Measurements from ENCODE around the gene KLHDC4.
"Not testable (repeated sequence)": the region's sequence is repeated elsewhere in the genome, so short reads cannot be mapped to it uniquely, and the experiment has no call there.

KLHDC4 gene

DNA sequence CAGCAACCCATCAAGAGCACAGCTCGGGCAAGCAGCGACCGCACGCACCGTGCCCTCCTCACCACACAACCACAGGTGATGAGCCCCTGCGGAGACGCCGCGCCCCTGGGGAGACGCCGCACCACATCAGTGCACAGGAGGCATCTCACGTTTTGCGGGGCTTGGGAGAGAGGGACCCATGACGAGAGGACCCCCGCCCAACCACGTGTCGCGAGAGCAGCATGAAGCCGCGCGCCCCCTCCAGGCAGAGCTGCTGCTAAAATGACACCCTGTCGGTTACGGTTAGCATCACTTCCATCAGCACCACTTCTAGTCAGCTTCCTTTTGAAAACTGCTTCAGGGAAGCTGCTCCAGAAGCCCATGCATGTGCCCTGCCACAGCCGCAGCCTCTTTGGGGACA lies 45.3 kb downstream of the KLHDC4 start:
- DNase-seq (ENCODE audit: low read depth), result no peak

DNA sequence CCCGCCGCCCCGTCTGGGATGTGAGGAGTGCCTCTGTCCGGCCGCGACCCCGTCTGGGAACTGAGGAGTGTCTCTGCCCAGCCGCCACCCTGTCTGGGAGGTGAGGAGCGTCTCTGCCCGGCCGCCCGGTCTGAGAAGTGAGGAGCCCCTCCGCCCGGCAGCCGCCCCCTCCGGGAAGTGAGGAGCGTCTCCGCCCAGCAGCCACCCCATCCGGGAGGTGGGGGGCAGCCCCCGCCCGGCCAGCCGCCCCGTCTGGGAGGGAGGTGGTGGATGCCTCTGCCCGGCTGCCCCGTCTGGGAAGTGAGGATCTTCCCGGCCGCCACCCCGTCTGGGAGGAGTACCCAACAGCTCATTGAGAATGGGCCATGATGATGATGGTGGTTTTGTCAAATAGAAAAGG lies 47.0 kb downstream of the KLHDC4 start:
- not testable (repeated sequence) for DNase-seq (ENCODE audit: low read depth)

DNA sequence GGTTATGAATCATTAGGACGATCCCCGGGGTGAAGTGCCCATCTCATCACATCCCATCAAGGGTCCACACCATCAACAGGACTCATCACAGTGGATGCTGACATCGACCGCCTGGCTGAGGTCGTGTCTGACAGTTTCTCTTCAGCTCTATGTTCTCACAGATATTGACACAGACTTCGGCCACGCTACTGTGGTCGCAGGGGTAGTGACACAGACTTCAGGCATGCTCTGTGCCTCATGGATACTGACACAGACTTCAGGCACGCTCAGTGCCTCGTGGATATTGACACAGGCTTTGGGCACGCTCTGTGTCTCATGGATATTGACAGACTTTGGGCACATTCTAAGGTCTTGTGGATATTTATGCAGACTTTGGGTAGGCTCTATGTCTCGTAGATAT lies 50.1 kb downstream of the KLHDC4 start:
- no peak for DNase-seq (ENCODE audit: low read depth)

DNA sequence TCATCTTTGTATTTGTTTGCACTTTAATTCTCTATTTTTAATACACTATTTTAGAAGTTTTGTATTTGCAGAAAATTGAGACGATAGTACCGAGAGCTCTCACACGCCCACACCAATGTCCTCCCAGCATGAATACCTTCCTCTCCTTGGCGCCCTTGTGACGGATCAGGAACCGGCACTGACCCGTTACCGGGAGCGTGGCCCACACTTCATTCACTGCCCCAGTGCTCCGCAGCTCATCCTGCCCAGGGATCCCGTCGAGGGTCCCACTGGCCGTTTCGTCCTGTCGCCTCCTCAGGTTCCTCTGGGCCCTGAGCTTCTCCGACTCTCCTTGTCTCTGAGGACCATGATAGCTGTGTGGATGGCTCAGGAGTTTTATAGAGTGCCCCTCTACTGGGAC lies 50.6 kb downstream of the KLHDC4 start:
- DNase-seq (ENCODE audit: low read depth), result no peak

DNA sequence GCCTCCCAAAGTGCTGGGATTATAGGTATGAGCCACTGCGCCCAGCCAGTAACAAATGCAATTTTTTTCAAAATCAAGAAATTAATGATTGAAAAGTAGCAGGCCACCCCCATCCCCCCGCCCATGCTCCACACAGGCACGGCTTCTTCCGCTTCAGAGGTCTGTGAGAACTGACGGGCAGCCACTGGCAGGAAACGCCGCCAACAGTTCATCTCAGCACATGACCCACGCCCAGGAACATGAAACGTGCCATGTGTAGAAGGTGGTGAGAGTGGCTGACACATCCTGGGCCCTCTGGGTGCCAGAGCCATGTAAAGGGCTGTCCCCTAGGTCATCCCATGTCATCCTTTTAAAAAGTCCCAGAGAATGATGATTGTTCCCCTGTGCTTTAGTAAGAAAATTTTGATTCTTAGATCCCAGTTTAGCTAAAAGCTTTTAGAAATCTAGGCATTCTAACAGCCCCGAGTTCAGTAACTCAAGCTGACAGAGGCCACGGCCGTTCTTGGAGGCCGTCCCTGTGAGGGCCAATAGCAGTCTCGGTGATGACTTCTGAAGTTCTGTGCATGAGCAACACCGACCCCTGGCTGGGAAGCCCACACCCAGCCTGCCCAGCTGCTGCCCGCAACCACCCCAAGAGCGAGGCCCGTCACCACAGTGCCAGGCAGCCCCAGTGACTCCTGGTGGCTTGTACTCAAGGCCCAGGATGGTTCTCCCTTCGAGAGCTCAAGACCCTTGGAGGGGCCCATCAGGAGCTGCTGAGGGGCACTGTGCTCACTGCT lies 52.1 kb downstream of the KLHDC4 start:
- no peak for DNase-seq (ENCODE audit: low read depth)

DNA sequence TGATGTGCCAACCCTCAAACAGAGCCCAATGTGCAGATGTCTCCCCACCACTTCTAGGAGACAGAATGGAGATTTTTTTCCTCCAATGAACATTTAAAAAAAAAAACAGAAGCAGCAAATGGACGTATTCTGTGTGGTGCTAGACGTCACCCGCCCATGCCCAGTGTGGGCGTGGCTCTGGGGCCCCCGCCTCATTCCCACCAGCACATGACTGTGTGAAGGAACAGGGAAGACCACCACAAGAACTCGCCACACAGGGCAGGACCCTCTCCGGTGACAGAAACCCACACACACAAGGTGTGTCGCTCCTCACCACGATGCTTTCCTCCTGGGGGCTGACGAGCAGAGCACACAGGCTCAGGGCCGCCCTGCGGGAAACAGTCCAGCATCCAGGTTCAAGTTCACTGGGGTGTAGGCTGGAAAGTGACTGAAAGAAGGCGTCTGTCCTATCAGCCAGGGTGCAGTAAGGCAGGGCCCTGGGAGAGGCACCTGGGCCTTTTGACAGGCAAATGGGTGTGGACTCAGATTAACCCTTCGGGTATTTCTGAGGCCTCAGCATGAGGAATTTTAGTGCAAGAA lies 53.5 kb downstream of the KLHDC4 start:
- DNase-seq (ENCODE audit: low read depth), result no peak

DNA sequence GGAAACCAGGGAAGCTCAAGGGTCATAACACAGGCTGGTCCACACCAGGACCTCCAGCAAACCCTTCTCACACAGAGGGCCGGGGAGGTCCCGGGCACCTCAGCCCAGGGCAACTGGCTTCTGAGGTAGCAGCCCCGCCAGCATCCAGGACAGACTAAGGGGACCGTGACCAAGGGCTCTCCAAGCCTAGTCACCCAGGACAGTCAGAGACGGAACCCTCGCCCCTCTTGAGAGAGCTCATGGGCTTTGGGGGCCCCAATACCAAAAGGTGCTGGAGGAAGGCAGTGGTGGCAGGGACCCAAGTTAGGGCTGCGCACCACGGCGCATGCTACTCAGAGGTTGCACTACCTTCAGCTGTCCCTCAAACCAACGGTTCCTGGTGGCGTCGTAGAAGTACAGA lies 54.9 kb downstream of the KLHDC4 start:
- no peak for DNase-seq (ENCODE audit: low read depth)

DNA sequence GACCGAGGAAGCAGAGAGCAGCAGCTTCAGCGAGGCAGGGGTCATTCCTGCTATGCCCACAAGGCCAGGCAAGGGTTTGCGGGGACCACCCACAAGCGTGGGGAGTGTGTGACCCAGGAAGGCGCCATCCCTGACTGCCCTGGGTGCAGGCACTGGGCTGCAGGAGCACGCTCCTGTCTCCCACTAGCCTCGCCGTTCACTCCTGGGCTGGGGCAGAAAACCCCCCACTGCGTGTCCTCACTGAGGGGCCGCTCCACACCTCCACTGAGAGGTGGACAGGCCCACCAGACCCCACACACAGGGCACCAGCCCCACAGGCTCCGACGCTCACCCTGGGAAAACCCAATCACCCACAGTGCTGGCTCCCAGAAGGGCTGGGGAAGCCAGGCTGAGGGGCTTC lies 56.1 kb downstream of the KLHDC4 start:
- DNase-seq (ENCODE audit: low read depth), result no peak

DNA sequence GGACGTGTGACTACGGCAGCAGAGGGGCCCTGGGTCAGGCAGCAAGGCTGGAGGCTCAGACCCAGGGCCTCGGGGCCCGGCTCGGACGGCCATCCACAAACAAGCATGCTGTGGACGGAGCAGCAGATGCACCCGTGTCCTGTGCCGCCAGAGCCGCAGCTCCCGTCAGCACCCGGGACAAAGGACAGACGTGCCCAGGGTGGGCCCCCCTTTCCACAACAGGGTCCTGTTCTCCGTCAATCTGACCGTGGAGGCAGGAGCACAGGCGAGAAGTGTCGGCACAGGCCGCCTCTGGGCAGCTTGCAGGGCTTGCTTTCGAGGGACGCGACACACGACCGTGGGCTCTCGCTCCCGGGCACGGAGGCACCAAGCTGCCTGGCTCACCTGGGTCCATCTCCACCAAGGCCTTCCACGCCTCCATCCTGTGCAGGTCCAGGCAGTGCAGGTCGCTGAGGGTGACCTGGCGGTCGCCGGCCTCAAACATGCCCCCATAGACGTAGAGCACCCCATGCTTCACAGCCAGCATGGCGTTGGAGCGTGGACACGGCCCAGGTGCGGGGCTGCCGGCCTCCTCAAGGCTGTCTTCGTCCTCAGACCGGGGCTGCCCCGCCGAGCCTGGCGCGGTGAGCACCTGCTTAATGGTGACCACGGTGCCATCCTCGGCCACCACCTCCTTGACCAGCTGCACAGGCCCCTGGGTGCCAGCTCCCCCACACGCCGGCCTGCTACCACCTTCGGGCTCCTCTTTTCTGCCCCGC lies 56.7 kb downstream of the KLHDC4 start:
- DNase-seq (ENCODE audit: low read depth), result no peak

DNA sequence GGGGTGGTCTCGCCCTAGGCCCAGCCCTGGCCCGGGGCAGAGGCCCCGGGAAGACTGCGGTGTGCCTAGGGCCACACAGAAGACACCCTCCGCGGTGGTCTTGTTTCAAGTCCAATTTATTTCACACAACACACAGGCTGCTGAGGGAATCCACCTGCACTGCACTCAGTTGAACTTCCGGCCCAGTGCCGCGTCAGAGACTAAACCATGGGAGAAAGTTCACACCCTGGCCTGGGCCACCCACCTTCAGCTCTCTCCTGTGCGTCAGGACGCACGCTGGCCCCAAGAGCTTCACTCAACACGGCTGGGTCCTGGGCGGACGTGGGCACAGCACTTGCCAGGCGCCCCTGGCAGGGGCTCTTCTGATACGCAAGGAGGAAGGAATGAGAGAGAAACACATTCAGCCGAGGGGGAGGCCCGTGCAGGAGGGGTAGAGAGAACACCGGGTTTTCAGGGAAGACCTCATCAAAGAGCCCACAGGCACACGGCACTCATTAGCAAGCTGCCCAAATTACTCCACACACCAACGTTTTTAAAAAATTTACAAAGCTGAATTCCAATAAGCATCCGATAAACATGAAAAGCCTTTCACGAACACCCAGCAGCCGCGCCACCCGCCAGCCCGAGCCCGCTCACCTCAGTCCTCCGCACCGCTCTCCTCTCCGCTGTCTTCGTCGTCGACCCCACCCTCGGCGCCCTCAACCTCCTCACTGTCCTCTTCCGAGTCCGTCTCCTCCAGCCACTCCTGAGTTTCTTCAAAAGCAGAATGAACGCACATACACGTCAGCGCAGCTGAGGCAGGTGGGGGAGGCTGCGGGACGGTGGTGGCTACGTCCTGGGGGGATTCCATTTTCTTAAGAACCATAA lies 57.8 kb downstream of the KLHDC4 start:
- no peak for DNase-seq (ENCODE audit: low read depth)

DNA sequence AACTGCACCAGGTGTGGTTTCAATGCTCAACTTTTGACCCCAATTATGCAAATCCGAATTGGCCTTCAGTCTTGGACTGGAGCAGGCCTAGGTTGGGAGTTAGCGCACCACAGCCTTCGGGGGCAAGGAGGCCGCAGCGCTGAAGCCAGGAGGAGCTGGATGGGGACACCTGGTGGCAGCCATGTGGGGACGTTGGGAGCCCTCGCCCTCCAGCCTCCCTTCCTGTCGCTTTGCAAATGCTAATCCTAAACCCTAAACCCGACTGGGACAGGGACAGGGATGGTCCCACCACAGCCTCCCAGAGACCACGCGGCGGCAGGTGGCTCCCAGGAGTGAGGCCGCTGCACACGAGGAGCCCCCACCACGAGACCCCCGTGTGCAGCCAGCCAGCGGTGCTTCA lies 58.7 kb downstream of the KLHDC4 start:
- no peak for DNase-seq (ENCODE audit: low read depth)

DNA sequence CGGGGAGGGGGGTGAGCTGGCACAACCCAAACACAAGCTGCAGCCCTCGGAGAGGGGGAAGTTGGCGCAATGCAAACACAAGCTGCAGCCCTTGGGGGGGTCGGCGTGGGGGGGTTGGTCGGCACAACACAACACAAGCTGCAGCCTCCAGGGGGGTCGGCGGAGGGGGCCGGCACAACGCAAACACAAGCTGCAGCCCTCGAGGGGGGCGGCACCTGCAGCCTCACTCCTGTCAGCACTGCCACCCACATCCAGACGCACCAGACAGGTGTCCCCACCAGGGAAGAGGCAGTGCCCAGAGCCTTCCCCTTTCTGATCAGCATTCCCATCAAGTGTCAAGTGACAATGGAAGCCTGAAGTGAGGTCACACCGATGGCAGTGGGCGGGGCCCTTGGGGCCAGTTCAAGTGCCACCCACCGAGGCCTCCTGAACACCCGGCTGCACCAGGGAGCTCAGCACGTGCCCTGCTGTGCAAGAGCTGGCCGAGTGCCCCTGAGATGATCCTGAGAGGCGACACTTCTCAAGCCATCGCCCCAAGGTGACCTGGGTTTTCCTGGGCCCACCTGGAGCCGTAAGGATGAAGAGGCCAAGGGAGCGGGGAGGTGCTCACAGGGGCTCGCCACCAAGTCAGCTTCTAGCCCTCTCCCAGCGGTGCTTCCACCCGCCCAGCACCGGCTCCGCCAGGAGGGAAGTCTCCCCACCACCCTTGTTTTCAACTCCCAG lies 59.3 kb downstream of the KLHDC4 start:
- DNase-seq (ENCODE audit: low read depth), result no peak

DNA sequence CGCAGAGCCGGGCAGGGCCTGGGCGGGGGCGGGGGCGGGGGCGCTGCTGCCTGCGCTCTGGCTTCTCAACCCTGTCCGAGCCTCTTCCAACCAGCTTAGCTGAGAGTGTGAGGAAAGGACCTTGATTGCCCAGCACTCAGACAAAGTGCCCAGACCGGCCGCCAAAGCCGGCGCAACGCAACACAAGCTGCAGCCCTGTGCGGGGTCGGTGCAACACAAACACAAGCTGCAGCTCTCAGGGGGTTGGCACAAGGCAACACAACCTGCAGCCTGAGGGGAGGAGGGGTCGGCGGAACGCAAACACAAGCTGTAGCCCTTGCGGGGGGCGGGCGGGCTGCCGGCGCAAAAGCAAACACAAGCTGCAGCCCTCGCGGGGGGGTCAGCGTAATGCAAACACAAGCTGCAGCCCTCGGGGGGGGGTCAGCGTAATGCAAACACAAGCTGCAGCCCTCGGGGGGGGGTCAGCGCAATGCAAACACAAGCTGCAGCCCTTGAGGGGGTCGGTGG lies 60.0 kb downstream of the KLHDC4 start:
- DNase-seq (ENCODE audit: low read depth), result no peak

DNA sequence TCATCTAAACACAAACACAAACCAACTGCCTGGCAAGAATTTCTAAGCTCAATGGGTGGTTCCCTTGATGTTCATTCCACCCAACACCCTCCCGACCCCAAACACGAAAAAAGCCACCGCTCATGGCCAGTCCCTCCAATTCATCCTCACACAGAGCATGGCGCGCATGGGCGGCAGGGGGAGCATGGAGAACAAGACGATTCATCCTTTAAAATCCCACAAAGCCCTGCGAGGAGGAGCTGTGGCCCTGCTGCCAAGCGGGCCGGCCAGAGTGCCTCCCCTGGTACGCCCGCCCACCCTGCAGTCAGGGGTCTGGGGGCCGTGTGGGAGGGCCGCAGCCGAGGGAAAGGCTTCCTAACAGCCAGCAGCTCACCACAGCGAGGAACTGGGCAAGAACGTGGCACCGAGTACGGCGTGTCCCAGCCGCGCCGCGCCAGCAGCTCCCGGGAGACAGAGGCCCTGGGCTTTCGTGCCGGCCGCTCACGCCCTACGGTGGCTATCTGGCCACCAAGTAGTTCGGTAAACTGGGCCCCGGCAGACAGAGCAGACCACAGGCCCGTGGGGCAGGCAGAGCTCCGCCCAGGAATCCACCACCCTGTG lies 60.9 kb downstream of the KLHDC4 start:
- DNase-seq (ENCODE audit: low read depth), result no peak

DNA sequence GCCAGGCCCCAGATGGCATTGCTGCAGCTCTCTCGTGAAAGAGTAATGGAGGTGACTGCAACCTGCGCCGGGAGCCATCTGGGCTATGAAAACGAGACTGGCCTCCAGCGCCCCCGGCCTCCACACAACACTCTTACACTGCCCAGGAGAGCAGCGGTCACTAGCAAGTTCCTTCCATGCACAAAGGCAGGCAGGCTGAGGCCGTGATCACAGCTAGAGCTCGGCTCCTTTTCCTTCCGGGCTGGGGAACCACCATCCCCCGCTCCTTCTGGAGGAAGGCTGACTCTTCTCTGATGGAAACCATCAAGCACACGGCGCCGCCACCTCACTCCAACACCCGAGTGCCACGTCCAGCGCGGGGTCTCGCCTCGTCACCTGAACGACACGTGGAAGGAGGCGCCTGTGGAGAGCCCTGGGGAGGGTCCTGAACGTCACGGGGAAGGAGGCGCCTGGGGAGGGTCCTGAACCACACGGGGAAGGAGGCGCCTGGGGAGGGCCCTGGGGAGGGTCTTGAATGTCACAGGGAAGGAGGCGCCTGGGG lies 61.9 kb downstream of the KLHDC4 start:
- DNase-seq (ENCODE audit: low read depth), result no peak

DNA sequence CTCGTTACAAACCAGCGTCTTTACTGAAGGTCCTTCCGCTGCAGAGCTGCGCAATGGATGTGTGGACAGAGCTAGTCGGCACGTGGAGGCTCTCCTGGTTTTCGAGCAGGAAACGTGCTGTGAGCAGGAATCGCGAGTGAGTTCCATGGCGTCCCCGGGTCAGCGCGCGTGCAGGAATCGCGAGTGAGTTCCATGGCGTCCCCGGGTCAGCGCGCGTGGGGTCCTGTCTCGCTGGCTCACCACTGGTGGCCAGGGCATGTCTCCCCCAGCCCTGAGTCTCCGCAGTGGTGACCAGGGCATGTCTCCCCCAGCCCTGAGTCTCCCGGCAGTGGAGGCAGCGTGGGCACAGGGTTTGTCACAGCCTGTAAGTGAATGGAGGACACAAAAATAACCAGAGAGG lies 62.7 kb downstream of the KLHDC4 start:
- no peak for DNase-seq (ENCODE audit: low read depth)

DNA sequence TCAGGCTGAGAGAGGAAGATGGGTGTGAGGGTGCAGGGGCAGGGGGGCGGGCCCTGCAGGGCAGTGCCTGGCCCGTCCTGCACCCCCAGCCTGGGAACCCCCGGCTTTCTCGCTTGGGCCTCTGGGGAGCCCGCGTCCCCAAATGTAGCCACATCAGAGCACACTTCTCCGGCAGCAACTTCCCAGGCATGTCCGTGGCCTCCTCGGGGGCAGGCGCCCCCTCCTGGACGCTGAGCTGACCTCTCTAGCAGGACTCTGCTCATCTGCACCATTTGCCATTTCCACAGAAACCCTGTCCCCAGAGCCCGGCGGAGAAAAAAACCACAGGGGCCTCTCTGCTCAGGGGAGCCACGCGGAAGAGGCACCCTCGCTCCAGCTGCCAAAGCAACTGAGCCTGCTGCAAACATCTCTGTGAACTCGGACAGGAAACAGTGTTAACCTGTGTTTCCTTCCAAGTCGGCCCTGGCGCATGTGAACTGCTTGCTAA lies 63.4 kb downstream of the KLHDC4 start:
- no peak for DNase-seq (ENCODE audit: low read depth)

DNA sequence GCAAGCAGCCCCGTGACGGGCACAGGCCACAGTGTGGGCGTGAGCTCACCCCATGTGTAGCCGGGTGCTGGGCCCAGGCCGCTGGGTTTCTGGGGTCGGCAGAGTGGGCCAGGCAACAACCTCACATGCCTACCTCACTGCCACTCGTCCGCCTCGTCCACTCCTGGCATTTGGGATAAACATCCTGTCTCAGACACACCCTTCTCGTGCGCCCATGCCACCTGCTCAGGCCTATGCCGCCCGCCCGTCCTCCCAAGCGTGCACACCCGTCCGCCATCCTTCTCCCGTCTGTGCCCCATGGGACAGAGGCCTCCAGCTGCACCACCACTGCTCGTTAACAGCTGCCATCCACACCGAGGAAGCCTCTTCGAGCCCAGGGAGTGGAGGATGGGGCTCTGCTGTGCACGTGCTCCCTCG lies 64.3 kb downstream of the KLHDC4 start:
- DNase-seq (ENCODE audit: low read depth), result no peak

DNA sequence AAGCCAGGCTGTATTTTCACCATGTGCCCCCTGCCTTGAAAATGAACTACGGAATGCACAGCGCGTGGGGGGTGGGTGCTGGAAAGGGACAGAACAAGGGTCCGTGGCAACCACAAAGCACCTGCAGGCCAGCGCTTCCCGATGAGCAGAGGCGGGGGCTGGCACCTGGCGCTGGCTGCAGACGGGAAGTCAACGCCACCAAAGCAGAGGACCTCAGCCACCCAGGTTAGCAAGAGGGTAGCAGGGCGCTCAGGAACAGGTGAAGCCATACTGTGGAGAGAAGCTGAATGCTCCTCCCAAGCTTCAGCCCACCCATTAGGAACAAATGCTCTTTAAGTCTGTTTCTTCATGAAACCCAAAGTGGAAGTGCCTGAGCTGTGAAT lies 64.7 kb downstream of the KLHDC4 start:
- no peak for DNase-seq (ENCODE audit: low read depth)

DNA sequence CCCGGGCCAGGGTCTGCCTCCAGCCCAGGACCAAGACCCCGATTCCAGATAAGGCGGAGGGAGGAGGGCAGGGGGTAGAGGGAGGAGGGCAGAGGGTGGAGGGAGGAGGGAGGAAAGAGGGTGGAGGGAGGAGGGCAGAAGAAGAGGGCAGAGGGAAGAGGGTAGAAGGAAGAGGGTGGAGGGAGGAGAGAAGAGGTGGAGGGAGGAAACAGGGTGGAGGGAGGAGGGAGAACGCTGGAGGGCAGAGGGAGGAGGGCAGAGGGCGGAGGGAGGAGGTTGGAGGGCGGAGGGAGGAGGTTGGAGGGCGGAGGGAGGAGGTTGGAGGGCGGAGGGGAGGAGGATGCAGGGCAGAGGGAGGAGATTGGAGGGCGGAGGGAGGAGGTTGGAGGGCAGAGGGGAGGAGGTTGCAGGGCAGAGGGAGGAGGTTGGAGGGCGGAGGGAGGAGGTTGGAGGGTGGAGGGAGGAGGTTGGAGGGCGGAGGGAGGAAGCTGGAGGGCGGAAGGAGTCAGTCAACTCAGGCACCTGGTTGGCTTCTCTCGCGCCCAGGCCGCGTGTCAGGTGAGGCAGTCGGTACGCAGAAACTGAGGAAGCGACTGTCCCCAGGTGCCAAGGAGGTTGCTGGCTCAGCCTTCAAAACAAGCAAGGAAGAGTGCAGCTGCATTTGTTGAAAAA lies 65.2 kb downstream of the KLHDC4 start:
- DNase-seq (ENCODE audit: low read depth), result no peak
